Posterior vena cava (tissue), 2 donors: ENCODE measurements around the gene PIK3R3. TPM values are rescaled to one million over a fixed set of nuclear protein-coding genes. Genes with fewer than 3 reads are reported as not detected.
"Not testable (repeated sequence)": the region's sequence is repeated elsewhere in the genome, so short reads cannot be mapped to it uniquely, and the experiment has no call there.

ENCODE experiments used
- DNase-seq: peaks from one replicate; pipeline ENCODE4 v3.0.0-alpha.2; 2020; ENCODE audit warnings: low spot score
- intact Hi-C, 2 donors: fragments of 100-400 bp; cut with DNase I; formaldehyde crosslinking; loops; one replicate each; pipeline versions ENCODE4 v1.14.1 to v1.14.2; 2022 to 2023
- total RNA-seq, 2 donors: library from RNA; stranded (reverse); fragmentation: NEBNext Ultra II Directional; extraction: Animal tissue kit (Norgen Biotek cat#: 25700); gene quantifications; one replicate each; pipeline ENCODE4 v1.2.1, GENCODE V29; 2021
- donor health status: DM: yes; HTN: yes; CAD: no.
- donor health status: DM: yes; HTN: yes; CAD: no.

The PIK3R3 gene
- total RNA-seq, 2 donors from 2014 or later = 26.0 to 39.7 TPM

- intact Hi-C loops = no loop called here
- no peak for DNase-seq
Observed at GRCh38 chr1:46081619-46082018, 50.8 kb downstream of the PIK3R3 start.

- DNase-seq = no peak
- intact Hi-C loops = no loop called here
Observed at GRCh38 chr1:46081206-46081605, 51.2 kb downstream of the PIK3R3 start.

GRCh38 chr1:46080257-46080656 is 52.2 kb downstream of the PIK3R3 start:
- intact Hi-C loops = no loop called here
- no peak for DNase-seq

GRCh38 chr1:46077644-46078043 is 54.8 kb downstream of the PIK3R3 start:
- DNase-seq = no peak
- intact Hi-C loops = no loop called here

- no peak for DNase-seq
- intact Hi-C loops = no loop called here
Observed at GRCh38 chr1:46076343-46076742, 56.1 kb downstream of the PIK3R3 start.

GRCh38 chr1:46072975-46073374 is 59.5 kb downstream of the PIK3R3 start:
- intact Hi-C loops = no loop called here
- DNase-seq = no peak

GRCh38 chr1:46070164-46070814 is 62.1 kb downstream of the PIK3R3 start:
- intact Hi-C loops = no loop called here

GRCh38 chr1:46068525-46068924 is 63.9 kb downstream of the PIK3R3 start:
- DNase-seq = no peak
- intact Hi-C loops = no loop called here

More at GRCh38 chr1:46070164-46070814, 62.1 kb downstream of the PIK3R3 start:
- no peak for DNase-seq

- no peak for DNase-seq
- intact Hi-C loops = no loop called here
Observed at GRCh38 chr1:46067652-46068051, 64.8 kb downstream of the PIK3R3 start.

- no peak for DNase-seq
- intact Hi-C loops = no loop called here
Observed at GRCh38 chr1:46065405-46065804, 67.0 kb downstream of the PIK3R3 start.

- DNase-seq = no peak
- intact Hi-C loops = no loop called here
Observed at GRCh38 chr1:46064708-46065107, 67.7 kb downstream of the PIK3R3 start.

- intact Hi-C loops = no loop called here
- no peak for DNase-seq
Observed at GRCh38 chr1:46062651-46063319, 69.6 kb downstream of the PIK3R3 start.

GRCh38 chr1:46061146-46061545 is 71.3 kb downstream of the PIK3R3 start:
- intact Hi-C loops = no loop called here
- no peak for DNase-seq

GRCh38 chr1:46058936-46059335 is 73.5 kb downstream of the PIK3R3 start:
- no peak for DNase-seq
- intact Hi-C loops = no loop called here

GRCh38 chr1:46057781-46058180 is 74.6 kb downstream of the PIK3R3 start:
- intact Hi-C loops = no loop called here

GRCh38 chr1:46057215-46057614 is 75.2 kb downstream of the PIK3R3 start:
- intact Hi-C loops, DNase-seq: not testable (repeated sequence)

More at GRCh38 chr1:46057781-46058180, 74.6 kb downstream of the PIK3R3 start:
- no peak for DNase-seq

- no peak for DNase-seq
- intact Hi-C loops = no loop called here
Observed at GRCh38 chr1:46056325-46056724, 76.1 kb downstream of the PIK3R3 start.

GRCh38 chr1:46053734-46054133 is 78.7 kb downstream of the PIK3R3 start:
- no peak for DNase-seq
- intact Hi-C loops = no loop called here

GRCh38 chr1:46044116-46044515 is 88.3 kb downstream of the PIK3R3 start:
- intact Hi-C loops = no loop called here
- DNase-seq = no peak

GRCh38 chr1:46043458-46044017 is 88.9 kb downstream of the PIK3R3 start:
- no peak for DNase-seq
- intact Hi-C loops = no loop called here

GRCh38 chr1:46041974-46042373 is 90.5 kb downstream of the PIK3R3 start:
- no peak for DNase-seq
- intact Hi-C loops = no loop called here
